Endothelial cell of umbilical vein (primary cell): ENCODE measurements around the gene CASD1. TPM values are rescaled to one million over a fixed set of nuclear protein-coding genes. Genes with fewer than 3 reads are reported as not detected.

Experiments
- BruUV-seq: library from RNA; stranded (reverse); fragments of 400-500 nt; replicated peaks from 2 replicates; lab custom pipeline; 2021; lab: Mats Ljungman, UMichigan
- CTCF ChIA-PET: fragments of 300-600, 350-600 bp; sonication (Branson Sonifier 250); formaldehyde crosslinking; loops from one replicate; lab custom pipeline; 2021; ENCODE audit warnings: antibody characterized with exemption, inconsistent platforms; lab: Charles Lee
- POLR2A ChIA-PET: fragments of 300-600, 350-600 bp; sonication (Branson Sonifier 250); formaldehyde crosslinking; loops from one replicate; lab custom pipeline; 2021; ENCODE audit warnings: antibody characterized with exemption, inconsistent platforms; lab: Charles Lee
- DNase-seq: peaks from one replicate; pipeline ENCODE4 v3.0.0-alpha.2; 2011; ENCODE audit warnings: low read depth, low spot score
- FAIRE-seq: peaks from 2 replicates; lab custom pipeline; 2011; peaks lifted over from hg19 to GRCh38; lab: Jason Lieb, UNC
- H2AFZ ChIP-seq: 2 replicates; pipeline ENCODE4 v1.6.0; 2012; ENCODE audit warnings: low read depth, low read length, control low read depth, inconsistent platforms
- H3K27ac ChIP-seq: 2 replicates; pipeline ENCODE4 v1.5.1; 2011; ENCODE audit warnings: low read depth, mild to moderate bottlenecking, control low read depth, low read length, moderate library complexity; ENCODE audit not compliant: insufficient read depth
- H3K27me3 ChIP-seq, 2 experiments: 2 replicates each; pipeline versions ENCODE4 v1.6.0 to v1.6.1; 2011; ENCODE audit warnings: low read length in 2 of 2, mixed read lengths in 1 of 2; ENCODE audit not compliant: control insufficient read depth in 2 of 2, insufficient read depth in 2 of 2
- H3K36me3 ChIP-seq, 2 experiments: 2 replicates in 1 of 2; 3 replicates in 1 of 2; pipeline ENCODE4 v1.5.1; 2011; ENCODE audit warnings: low read length in 2 of 2, mild to moderate bottlenecking in 1 of 2, moderate library complexity in 1 of 2; ENCODE audit not compliant: control insufficient read depth in 2 of 2, insufficient read depth in 2 of 2; ENCODE audit errors: extremely low read depth in 1 of 2
- H3K4me1 ChIP-seq: 3 replicates; pipeline ENCODE4 v1.5.1; 2011; ENCODE audit warnings: mild to moderate bottlenecking, low read length; ENCODE audit not compliant: control insufficient read depth, insufficient read depth; ENCODE audit errors: extremely low read depth
- H3K4me2 ChIP-seq: 2 replicates; pipeline ENCODE4 v1.6.1; 2011; ENCODE audit warnings: low read length, control low read depth, mixed read lengths; ENCODE audit not compliant: insufficient read depth
- H3K4me3 ChIP-seq, 3 experiments: fragments of 200-600 bp in 1 of 3; sonication (generic), shearing (Covaris generic) in 1 of 3; replicated peaks in 1 of 3; 2 replicates each; pipeline ENCODE4 v1.5.1; 2011 to 2016; ENCODE audit warnings: control low read depth in 3 of 3, low read length in 3 of 3, mild to moderate bottlenecking in 2 of 3, inconsistent platforms in 1 of 3, low read depth in 1 of 3, moderate library complexity in 1 of 3; ENCODE audit not compliant: insufficient read depth in 1 of 3
- H3K79me2 ChIP-seq: 2 replicates; pipeline ENCODE4 v1.6.0; 2012; ENCODE audit warnings: low read length, inconsistent platforms; ENCODE audit not compliant: control insufficient read depth, insufficient read depth
- H3K9ac ChIP-seq: replicated peaks from 2 replicates; pipeline ENCODE3; 2011; ENCODE audit warnings: low read length, control low read depth; ENCODE audit not compliant: insufficient read depth; ENCODE audit errors: extremely low read depth
- H3K9me1 ChIP-seq: replicated peaks from 3 replicates; pipeline ENCODE4 v1.6.0; 2011; ENCODE audit warnings: mild to moderate bottlenecking, low read length; ENCODE audit not compliant: control insufficient read depth, insufficient read depth; ENCODE audit errors: extremely low read depth
- H3K9me3 ChIP-seq: replicated peaks from 2 replicates; pipeline ENCODE4 v1.5.1; 2012; ENCODE audit warnings: low read length, inconsistent platforms; ENCODE audit not compliant: control insufficient read depth, insufficient read depth
- H4K20me1 ChIP-seq: replicated peaks from 2 replicates; pipeline ENCODE3; 2011; ENCODE audit warnings: mild to moderate bottlenecking, low read length; ENCODE audit not compliant: control insufficient read depth, insufficient read depth; ENCODE audit errors: extremely low read depth
- FOS ChIP-seq: IDR thresholded peaks from 2 replicates; pipeline ENCODE4 v1.6.1; 2011; ENCODE audit warnings: mild to moderate bottlenecking, low read length, moderate library complexity, borderline replicate concordance; ENCODE audit not compliant: insufficient read depth
- GATA2 ChIP-seq: IDR thresholded peaks from 2 replicates; pipeline ENCODE4 v1.7.0; 2011; ENCODE audit warnings: low read depth, mild to moderate bottlenecking, moderate library complexity, mixed read lengths, low read length; ENCODE audit not compliant: insufficient read length, insufficient read depth
- JUN ChIP-seq: IDR thresholded peaks from 2 replicates; pipeline ENCODE4 v1.6.1; 2011; ENCODE audit warnings: borderline replicate concordance, low read depth; ENCODE audit not compliant: insufficient read length, insufficient read depth
- MYC ChIP-seq: IDR thresholded peaks from one replicate; pipeline ENCODE4 v1.6.1; 2011; ENCODE audit warnings: mild to moderate bottlenecking, low read depth, low read length
- POLR2A ChIP-seq: IDR thresholded peaks from 2 replicates; pipeline ENCODE4 v1.6.1; 2012; ENCODE audit warnings: low read depth, mild to moderate bottlenecking, control low read depth, low read length
- POLR2AphosphoS5 ChIP-seq: IDR thresholded peaks from 2 replicates; pipeline ENCODE4 v1.6.1; 2012; ENCODE audit warnings: low read depth, mild to moderate bottlenecking, control low read depth, low read length, moderate library complexity; ENCODE audit not compliant: insufficient read depth
- dilution Hi-C: fragments of 300-500 bp; cut with MboI; formaldehyde crosslinking; loops from one replicate; pipeline ENCODE4 v1.15.0; 2019; ENCODE audit warnings: low sequenced_read_pairs; ENCODE audit not compliant: extremely low pct_ligation_motif_present
- intact Hi-C: fragments of 100-400 bp; cut with micrococcal nuclease; formaldehyde crosslinking; loops from one replicate; pipeline ENCODE4 v1.10.0; 2022
- polyA plus RNA-seq, 4 experiments: library from polyadenylated mRNA; depleted of rRNA in 3 of 4; stranded (reverse) in 3 of 4; unstranded in 1 of 4; fragments of >200 nt; gene quantifications; 2 replicates each; pipeline versions ENCODE4 v1.2.1 to v1.2.3, GENCODE V29; 2011 to 2012; ENCODE audit warnings: missing spikeins in 1 of 4
- total RNA-seq: library from RNA; stranded (reverse); gene quantifications from 2 replicates; pipeline ENCODE4 v1.2.3, GENCODE V29; 2021
- TF ChIP-seq, protein P1 (sequence below), 2 donors: IDR thresholded peaks; 1 replicate in 1 of 2; 2 replicates in 1 of 2; pipeline ENCODE4 v1.5.1; 2011; ENCODE audit warnings: low read length in 2 of 2, mild to moderate bottlenecking in 2 of 2, moderate library complexity in 2 of 2, control low read depth in 1 of 2, inconsistent platforms in 1 of 2, low read depth in 1 of 2; ENCODE audit not compliant: insufficient read depth in 1 of 2; ENCODE audit errors: extremely low read depth in 1 of 2

Gene CASD1
- total and polyA plus RNA-seq, 2 donors (not counting 3 experiments of a cell fraction or from before 2014, with no cell fraction given) = 8.6 to 16.0 TPM

- Histone ChIP-seq H2AFZ (no peak overlapping the region), H3K79me2 (no peaks in the 10 kb centered on the region), H3K9me1 (no peaks in the 10 kb centered on the region), H3K27me3 (no peaks in the 10 kb centered on the region), H3K4me3 (no peak overlapping the region), H3K27ac (no peak overlapping the region), H3K9ac (no peak overlapping the region), H3K4me1 (no peaks in the 10 kb centered on the region), H4K20me1 (no peaks in the 10 kb centered on the region), H3K4me2 (no peak overlapping the region), H3K9me3 (no peaks in the 10 kb centered on the region), H3K36me3 (no peaks in the 10 kb centered on the region)
- no peak for DNase-seq
- no peak for FAIRE-seq
- BruUV-seq = no TSS peak
- TF ChIP-seq FOS (no peak), POLR2AphosphoS5 (no peak), POLR2A (no peak), JUN (no peak), MYC (no peak)
- TF ChIP-seq, protein P1, sequence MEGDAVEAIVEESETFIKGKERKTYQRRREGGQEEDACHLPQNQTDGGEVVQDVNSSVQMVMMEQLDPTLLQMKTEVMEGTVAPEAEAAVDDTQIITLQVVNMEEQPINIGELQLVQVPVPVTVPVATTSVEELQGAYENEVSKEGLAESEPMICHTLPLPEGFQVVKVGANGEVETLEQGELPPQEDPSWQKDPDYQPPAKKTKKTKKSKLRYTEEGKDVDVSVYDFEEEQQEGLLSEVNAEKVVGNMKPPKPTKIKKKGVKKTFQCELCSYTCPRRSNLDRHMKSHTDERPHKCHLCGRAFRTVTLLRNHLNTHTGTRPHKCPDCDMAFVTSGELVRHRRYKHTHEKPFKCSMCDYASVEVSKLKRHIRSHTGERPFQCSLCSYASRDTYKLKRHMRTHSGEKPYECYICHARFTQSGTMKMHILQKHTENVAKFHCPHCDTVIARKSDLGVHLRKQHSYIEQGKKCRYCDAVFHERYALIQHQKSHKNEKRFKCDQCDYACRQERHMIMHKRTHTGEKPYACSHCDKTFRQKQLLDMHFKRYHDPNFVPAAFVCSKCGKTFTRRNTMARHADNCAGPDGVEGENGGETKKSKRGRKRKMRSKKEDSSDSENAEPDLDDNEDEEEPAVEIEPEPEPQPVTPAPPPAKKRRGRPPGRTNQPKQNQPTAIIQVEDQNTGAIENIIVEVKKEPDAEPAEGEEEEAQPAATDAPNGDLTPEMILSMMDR (IDR thresholded peaks at IDR 0.05; ENCODE audit: extremely low read depth in 1 of 2, insufficient read depth in 1 of 2, low read depth in 1 of 2, low read length in 2 of 2) = no peak
- intact Hi-C loops = no loop called here
- dilution Hi-C loops = no loop called here
- ChIA-PET CTCF (no interaction called here), POLR2A (no interaction called here)
Observed at GRCh38 chr7:94575646-94576045, 66.0 kb downstream of the CASD1 start.

DNA sequence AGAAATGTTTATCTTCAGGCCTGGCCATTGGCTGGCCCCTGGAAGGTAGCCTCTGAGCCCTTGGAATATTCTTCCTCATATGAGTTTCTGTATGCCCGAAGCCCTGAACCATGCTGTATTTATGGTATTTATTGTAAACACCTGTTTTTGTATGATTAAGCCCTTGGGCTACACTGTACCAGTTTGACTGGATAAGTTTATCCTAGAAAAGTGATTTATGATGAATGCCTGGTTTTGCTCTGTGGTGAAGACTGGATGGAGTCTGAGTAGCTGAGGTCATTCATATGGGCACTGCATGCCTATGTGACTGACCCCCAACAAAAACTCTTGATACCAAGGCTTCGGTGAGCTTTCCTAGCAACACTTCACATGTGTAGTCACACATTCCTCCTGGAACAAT is 66.7 kb downstream of the CASD1 start:
- no peak overlapping the region for H3K27ac ChIP-seq
- no peaks in the 10 kb centered on the region for H3K79me2 ChIP-seq
- H3K27me3 ChIP-seq = no peaks in the 10 kb centered on the region
- ChIA-PET CTCF (no interaction called here), POLR2A (no interaction called here)
- no peak overlapping the region for H3K4me2 ChIP-seq
- no peak for FAIRE-seq
- H3K4me1 ChIP-seq = no peaks in the 10 kb centered on the region
- no peak overlapping the region for H2AFZ ChIP-seq
- no TSS peak for BruUV-seq
- dilution Hi-C loops = no loop called here
- no peak overlapping the region for H3K4me3 ChIP-seq
- no peak for DNase-seq
- H4K20me1 ChIP-seq = no peaks in the 10 kb centered on the region
- intact Hi-C loops = no loop called here
- H3K9me3 ChIP-seq = no peaks in the 10 kb centered on the region
- no peaks in the 10 kb centered on the region for H3K36me3 ChIP-seq
- H3K9me1 ChIP-seq = no peaks in the 10 kb centered on the region
- TF ChIP-seq JUN = no peak
- no peak for TF ChIP-seq GATA2
- no peak for TF ChIP-seq FOS
- TF ChIP-seq POLR2AphosphoS5 = no peak
- TF ChIP-seq MYC = no peak
- no peak overlapping the region for H3K9ac ChIP-seq
